ENCODE data around the gene GJA3. TPM values are rescaled to one million over a fixed set of nuclear protein-coding genes. Genes with fewer than 3 reads are reported as not detected.

Gene GJA3
- total RNA-seq, 1 donor: under 0.01 TPM

DNA sequence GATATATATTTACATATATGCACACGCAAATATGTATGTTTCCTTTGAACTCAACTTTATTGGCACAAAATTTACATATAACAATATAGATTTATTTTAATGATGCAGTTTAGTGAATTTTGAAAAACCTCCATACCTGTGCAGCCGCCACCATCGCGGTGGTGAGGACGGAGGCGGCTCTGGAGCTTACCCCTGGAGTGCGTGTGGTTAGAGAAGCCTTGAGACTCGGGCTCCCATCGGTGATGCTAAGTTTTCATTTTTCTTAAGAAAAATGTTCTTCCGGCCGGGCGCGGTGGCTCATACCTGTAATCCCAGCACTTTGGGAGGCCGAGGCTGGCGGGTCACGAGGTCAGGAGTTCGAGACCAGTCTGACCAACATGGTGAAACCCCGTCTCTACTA is 31.8 kb downstream of the GJA3 start:
- DNase-seq (ENCODE audit: insufficient read length, low spot score, missing footprints): no peak
- Histone ChIP-seq H3K36me3 (ENCODE audit: insufficient read depth, low read length) (no peaks in the 10 kb centered on the region), H2AFZ (ENCODE audit: low read length) (no peak overlapping the region), H3K79me2 (ENCODE audit: insufficient read depth, low read length) (no peaks in the 10 kb centered on the region), H3K9me3 (ENCODE audit: low read depth, low read length) (no peaks in the 10 kb centered on the region), H3K27me3 (ENCODE audit: insufficient read depth, low read length) (peaks cover 22% of the 10 kb centered on the region), H3K4me2 (ENCODE audit: insufficient read depth, low read length) (peak overlapping the region; percentile 90), H3K27ac (ENCODE audit: low read depth, low read length) (no peak overlapping the region), H3K4me1 (ENCODE audit: insufficient read depth, low read length) (peaks cover 24% of the 10 kb centered on the region), H3K4me3 (ENCODE audit: insufficient read depth, low read length) (no peak overlapping the region), H4K20me1 (ENCODE audit: insufficient read depth, low read length) (no peaks in the 10 kb centered on the region)
- TF ChIP-seq, protein P1, sequence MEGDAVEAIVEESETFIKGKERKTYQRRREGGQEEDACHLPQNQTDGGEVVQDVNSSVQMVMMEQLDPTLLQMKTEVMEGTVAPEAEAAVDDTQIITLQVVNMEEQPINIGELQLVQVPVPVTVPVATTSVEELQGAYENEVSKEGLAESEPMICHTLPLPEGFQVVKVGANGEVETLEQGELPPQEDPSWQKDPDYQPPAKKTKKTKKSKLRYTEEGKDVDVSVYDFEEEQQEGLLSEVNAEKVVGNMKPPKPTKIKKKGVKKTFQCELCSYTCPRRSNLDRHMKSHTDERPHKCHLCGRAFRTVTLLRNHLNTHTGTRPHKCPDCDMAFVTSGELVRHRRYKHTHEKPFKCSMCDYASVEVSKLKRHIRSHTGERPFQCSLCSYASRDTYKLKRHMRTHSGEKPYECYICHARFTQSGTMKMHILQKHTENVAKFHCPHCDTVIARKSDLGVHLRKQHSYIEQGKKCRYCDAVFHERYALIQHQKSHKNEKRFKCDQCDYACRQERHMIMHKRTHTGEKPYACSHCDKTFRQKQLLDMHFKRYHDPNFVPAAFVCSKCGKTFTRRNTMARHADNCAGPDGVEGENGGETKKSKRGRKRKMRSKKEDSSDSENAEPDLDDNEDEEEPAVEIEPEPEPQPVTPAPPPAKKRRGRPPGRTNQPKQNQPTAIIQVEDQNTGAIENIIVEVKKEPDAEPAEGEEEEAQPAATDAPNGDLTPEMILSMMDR (IDR thresholded peaks at IDR 0.05; ENCODE audit: extremely low read depth, low read depth, low read length): no peak

DNA sequence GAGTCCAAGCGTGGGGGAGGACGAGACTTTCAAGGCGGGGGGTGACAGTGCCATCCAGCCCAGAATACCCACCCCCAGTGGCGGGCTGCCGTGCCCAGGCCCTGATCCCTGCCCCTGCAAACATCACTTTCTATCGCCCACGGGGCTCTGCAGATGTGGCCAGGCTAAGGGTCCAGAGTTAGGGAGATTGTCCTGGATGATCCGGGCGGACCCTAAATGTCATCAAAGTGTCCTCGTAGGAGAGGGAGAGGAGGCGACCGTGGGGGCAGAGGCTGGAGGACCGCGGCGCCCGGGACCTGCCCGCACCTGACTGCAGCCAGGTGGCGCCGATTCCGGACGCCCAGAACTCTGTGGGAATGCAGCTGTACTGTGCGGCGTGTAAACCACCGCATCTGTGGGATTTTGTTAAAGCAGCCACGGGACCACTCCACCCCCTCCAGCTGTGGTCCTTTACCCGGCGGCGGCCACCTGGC is 32.4 kb downstream of the GJA3 start:
- Histone ChIP-seq H2AFZ (ENCODE audit: low read length) (peak overlapping the region; percentile 95), H3K9me3 (ENCODE audit: low read depth, low read length) (no peaks in the 10 kb centered on the region), H3K27ac (ENCODE audit: low read depth, low read length) (no peak overlapping the region), H3K4me1 (ENCODE audit: insufficient read depth, low read length) (peaks cover 24% of the 10 kb centered on the region), H3K4me3 (ENCODE audit: insufficient read depth, low read length) (peak overlapping the region; percentile 78), H3K79me2 (ENCODE audit: insufficient read depth, low read length) (no peaks in the 10 kb centered on the region), H3K36me3 (ENCODE audit: insufficient read depth, low read length) (no peaks in the 10 kb centered on the region), H3K27me3 (ENCODE audit: insufficient read depth, low read length) (peaks cover 22% of the 10 kb centered on the region), H3K4me2 (ENCODE audit: insufficient read depth, low read length) (peak overlapping the region; percentile 90), H4K20me1 (ENCODE audit: insufficient read depth, low read length) (no peaks in the 10 kb centered on the region)
- TF ChIP-seq, protein P1 (IDR thresholded peaks at IDR 0.05; ENCODE audit: extremely low read depth, low read depth, low read length): no peak
- DNase-seq (ENCODE audit: insufficient read length, low spot score, missing footprints): no peak

DNA sequence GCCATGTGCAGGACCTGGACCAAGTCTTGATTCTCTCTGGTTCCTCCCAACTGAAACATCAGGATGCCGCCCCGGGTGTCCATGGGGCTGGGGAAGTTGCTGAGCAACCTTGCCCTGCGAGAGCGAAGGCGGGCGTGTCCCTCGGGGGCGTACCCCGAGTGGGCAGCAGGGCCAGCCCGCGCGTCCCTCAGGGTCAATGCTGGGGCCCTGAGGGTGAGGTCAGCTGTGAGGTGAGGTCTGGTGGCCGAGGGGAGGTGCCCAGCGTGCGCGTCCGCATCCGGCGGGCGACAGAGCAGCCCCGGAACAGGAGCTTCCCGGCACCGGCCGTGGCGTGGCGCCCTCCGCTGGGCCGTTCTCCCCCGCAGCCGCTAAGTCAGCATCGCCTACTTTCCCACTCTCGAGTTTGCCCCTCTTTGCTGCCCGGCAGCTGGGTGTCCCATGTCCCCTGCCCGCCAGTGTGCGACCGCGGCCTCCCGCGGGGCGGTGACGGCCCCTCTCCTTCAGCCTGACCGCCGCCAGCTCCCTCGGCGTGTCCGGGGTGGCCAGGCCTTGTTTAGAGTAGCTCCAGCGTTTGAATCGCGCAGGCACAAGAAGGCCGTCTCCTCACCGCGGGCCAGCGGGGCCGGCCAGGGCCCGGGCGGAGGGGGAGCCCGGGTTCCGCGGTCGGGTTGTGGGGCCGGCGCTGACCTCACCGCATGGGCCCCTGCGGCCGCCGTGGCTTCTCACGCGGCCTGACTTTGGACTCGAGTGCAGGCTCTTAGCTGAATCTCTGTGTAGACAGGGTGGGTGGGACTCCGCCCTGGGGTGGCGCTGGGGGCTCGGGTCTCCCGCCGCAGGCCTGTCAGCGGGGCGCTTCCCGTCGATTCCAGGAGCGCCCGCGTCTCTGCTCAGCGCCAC is 33.0 kb downstream of the GJA3 start:
- Histone ChIP-seq H3K27me3 (ENCODE audit: insufficient read depth, low read length) (peaks cover 22% of the 10 kb centered on the region), H3K4me2 (ENCODE audit: insufficient read depth, low read length) (peak overlapping the region; percentile 90), H3K79me2 (ENCODE audit: insufficient read depth, low read length) (no peaks in the 10 kb centered on the region), H3K4me3 (ENCODE audit: insufficient read depth, low read length) (peak overlapping the region; percentile 78), H3K4me1 (ENCODE audit: insufficient read depth, low read length) (peaks cover 24% of the 10 kb centered on the region), H3K27ac (ENCODE audit: low read depth, low read length) (peak overlapping the region; percentile 55), H3K9me3 (ENCODE audit: low read depth, low read length) (no peaks in the 10 kb centered on the region), H4K20me1 (ENCODE audit: insufficient read depth, low read length) (no peaks in the 10 kb centered on the region), H2AFZ (ENCODE audit: low read length) (peak overlapping the region; percentile 95), H3K36me3 (ENCODE audit: insufficient read depth, low read length) (no peaks in the 10 kb centered on the region)
- TF ChIP-seq, protein P1 (IDR thresholded peaks at IDR 0.05; ENCODE audit: extremely low read depth, low read depth, low read length): peak; percentile 31
- DNase-seq (ENCODE audit: insufficient read length, low spot score, missing footprints): peak; percentile 86

- H3K4me2 ChIP-seq (ENCODE audit: insufficient read depth, low read length): peak overlapping the region; percentile 90
- peak overlapping the region; percentile 55 for H3K27ac ChIP-seq (ENCODE audit: low read depth, low read length)
- no peaks in the 10 kb centered on the region for H4K20me1 ChIP-seq (ENCODE audit: insufficient read depth, low read length)
- H3K4me1 ChIP-seq (ENCODE audit: insufficient read depth, low read length): peaks cover 24% of the 10 kb centered on the region
- DNase-seq (ENCODE audit: insufficient read length, low spot score, missing footprints): no peak
- TF ChIP-seq, protein P1 (IDR thresholded peaks at IDR 0.05; ENCODE audit: extremely low read depth, low read depth, low read length): no peak
- H3K27me3 ChIP-seq (ENCODE audit: insufficient read depth, low read length): peaks cover 19% of the 10 kb centered on the region
- H3K36me3 ChIP-seq (ENCODE audit: insufficient read depth, low read length): no peaks in the 10 kb centered on the region
- peak overlapping the region; percentile 78 for H3K4me3 ChIP-seq (ENCODE audit: insufficient read depth, low read length)
- peak overlapping the region; percentile 95 for H2AFZ ChIP-seq (ENCODE audit: low read length)
- no peaks in the 10 kb centered on the region for H3K79me2 ChIP-seq (ENCODE audit: insufficient read depth, low read length)
- no peaks in the 10 kb centered on the region for H3K9me3 ChIP-seq (ENCODE audit: low read depth, low read length)
These were observed 33.6 kb downstream of the GJA3 start for GRCh38 chr13:20127262-20127561.
